Fibroblast of gingiva (primary cell): ENCODE results near the gene FAM107B.
"Not testable (repeated sequence)": the region's sequence is repeated elsewhere in the genome, so short reads cannot be mapped to it uniquely, and the experiment has no call there.

Source experiments
- DNase-seq: peaks from one replicate; pipeline ENCODE4 v3.0.0-alpha.2; 2011; ENCODE audit warnings: low read depth

FAM107B gene

GRCh38 chr10:14736043-14736442, 38.7 kb downstream of the FAM107B start:
- DNase-seq, result no peak

GRCh38 chr10:14731875-14732512, 42.7 kb downstream of the FAM107B start:
- no peak for DNase-seq

GRCh38 chr10:14728346-14728745, 46.4 kb downstream of the FAM107B start:
- DNase-seq, result no peak

- DNase-seq, result no peak
Measured at GRCh38 chr10:14727924-14728323, 46.8 kb downstream of the FAM107B start.

GRCh38 chr10:14727465-14727864, 47.2 kb downstream of the FAM107B start:
- no peak for DNase-seq

GRCh38 chr10:14724931-14725330, 49.8 kb downstream of the FAM107B start:
- DNase-seq, result no peak

- no peak for DNase-seq
Measured at GRCh38 chr10:14723052-14723689, 51.5 kb downstream of the FAM107B start.

- no peak for DNase-seq
Measured at GRCh38 chr10:14717552-14717951, 57.1 kb downstream of the FAM107B start.

GRCh38 chr10:14712991-14713424, 61.7 kb downstream of the FAM107B start:
- DNase-seq, result peak; percentile 26

- not testable (repeated sequence) for DNase-seq
Measured at GRCh38 chr10:14709344-14709743, 65.4 kb downstream of the FAM107B start.

- DNase-seq, result peak; percentile 72
Measured at GRCh38 chr10:14707481-14707880, 67.2 kb downstream of the FAM107B start.

- no peak for DNase-seq
Measured at GRCh38 chr10:14705548-14706230, 69.0 kb downstream of the FAM107B start.

- DNase-seq, result no peak
Measured at GRCh38 chr10:14703631-14704001, 71.1 kb downstream of the FAM107B start.

GRCh38 chr10:14701466-14701865, 73.2 kb downstream of the FAM107B start:
- no peak for DNase-seq

- peak; percentile 37 for DNase-seq
Measured at GRCh38 chr10:14700546-14700945, 74.2 kb downstream of the FAM107B start.

GRCh38 chr10:14699482-14699881, 75.2 kb downstream of the FAM107B start:
- DNase-seq, result no peak

- DNase-seq, result no peak
Measured at GRCh38 chr10:14698829-14699170, 75.9 kb downstream of the FAM107B start.

GRCh38 chr10:14698111-14698828, 76.4 kb downstream of the FAM107B start:
- DNase-seq, result peak; percentile 88

GRCh38 chr10:14697281-14697680, 77.4 kb downstream of the FAM107B start:
- no peak for DNase-seq

GRCh38 chr10:14696821-14697220, 77.9 kb downstream of the FAM107B start:
- no peak for DNase-seq

- DNase-seq, result no peak
Measured at GRCh38 chr10:14695847-14696480, 78.7 kb downstream of the FAM107B start.

GRCh38 chr10:14693891-14694290, 80.8 kb downstream of the FAM107B start:
- DNase-seq, result no peak
